ENCODE measurements around the gene ANKS1B.

- no peak for TF ChIP-seq TAF1 (IDR thresholded peaks at IDR 0.05; ENCODE audit: low read depth)
- no peak for TF ChIP-seq MAX (IDR thresholded peaks at IDR 0.05)
- TF ChIP-seq TEAD4 (IDR thresholded peaks at IDR 0.05) = no peak
- TF ChIP-seq RAD21 (IDR thresholded peaks at IDR 0.05; ENCODE audit: low read depth) = no peak
- TF ChIP-seq EP300 (IDR thresholded peaks at IDR 0.05; ENCODE audit: borderline replicate concordance) = no peak
These were observed 1243.0 kb downstream of the ANKS1B start for GRCh38 chr12:98741556-98742265.
